Neural cell (in vitro differentiated cells): Measurements from ENCODE around the gene SPTB. TPM values are rescaled to one million over a fixed set of nuclear protein-coding genes. Genes with fewer than 3 reads are reported as not detected.
A peak's percentile ranks its signal among the peaks of the same experiment; 100 is the strongest.

Experiments
- H2AFZ ChIP-seq: fragments of 200-600, 300-800 bp; sonication (generic), shearing (Covaris generic); 2 replicates; pipeline ENCODE4 v1.6.0; 2014; ENCODE audit warnings: low read depth, mild to moderate bottlenecking, antibody characterized with exemption, low read length, moderate library complexity
- H3F3A ChIP-seq: fragments of 200-600 bp; shearing (Covaris generic); 2 replicates; pipeline ENCODE4 v1.6.1; 2016; ENCODE audit warnings: mild to moderate bottlenecking, moderate library complexity, mixed read lengths, antibody characterized with exemption, low read length; ENCODE audit not compliant: insufficient read depth, poor library complexity, severe bottlenecking
- H3K27ac ChIP-seq: fragments of 200-600, 300-800 bp; sonication (generic), shearing (Covaris generic); 2 replicates; pipeline ENCODE4 v1.5.1; 2014; ENCODE audit warnings: mild to moderate bottlenecking, low read length, moderate library complexity
- H3K27me3 ChIP-seq: fragments of 300-800, 200-600 bp; sonication (generic), shearing (Covaris generic); 2 replicates; pipeline ENCODE4 v1.6.0; 2014; ENCODE audit warnings: mild to moderate bottlenecking, low read depth, low read length, moderate library complexity; ENCODE audit not compliant: insufficient read depth
- H3K36me3 ChIP-seq: fragments of 300-800, 200-600 bp; sonication (generic), shearing (Covaris generic); 2 replicates; pipeline ENCODE4 v1.5.1; 2014; ENCODE audit warnings: mild to moderate bottlenecking, antibody characterized with exemption, low read length, moderate library complexity; ENCODE audit not compliant: insufficient read depth
- H3K4me2 ChIP-seq: fragments of 300-800, 200-600 bp; sonication (generic), shearing (Covaris generic); 2 replicates; pipeline ENCODE4 v1.6.0; 2014; ENCODE audit warnings: mild to moderate bottlenecking, low read length
- H3K4me3 ChIP-seq: fragments of 300-800, 200-600 bp; sonication (generic), shearing (Covaris generic); 2 replicates; pipeline ENCODE4 v1.5.1; 2014; ENCODE audit warnings: mild to moderate bottlenecking, low read length, moderate library complexity
- H3K79me2 ChIP-seq: fragments of 200-600 bp; shearing (Covaris generic); replicated peaks from 2 replicates; pipeline ENCODE4 v1.6.0; 2014; ENCODE audit warnings: mild to moderate bottlenecking, low read length, moderate library complexity; ENCODE audit not compliant: insufficient read depth
- H3K9ac ChIP-seq: fragments of 300-800, 200-600 bp; sonication (generic), shearing (Covaris generic); 2 replicates; pipeline ENCODE4 v1.6.1; 2016; ENCODE audit warnings: mild to moderate bottlenecking, low read length, mixed read lengths
- H3K9me2 ChIP-seq: fragments of 200-600 bp; shearing (Covaris generic); 2 replicates; pipeline ENCODE4 v1.6.1; 2016; ENCODE audit warnings: mild to moderate bottlenecking, low read length, mixed read lengths; ENCODE audit not compliant: insufficient read depth
- H3K9me3 ChIP-seq: fragments of 200-600, 300-800 bp; sonication (generic), shearing (Covaris generic); 2 replicates; pipeline ENCODE4 v1.6.1; 2016; ENCODE audit warnings: mild to moderate bottlenecking, mixed run types, low read length, moderate library complexity, mixed read lengths
- H4K20me1 ChIP-seq: fragments of 200-600 bp; shearing (Covaris generic); 2 replicates; pipeline ENCODE4 v1.6.1; 2016; ENCODE audit warnings: mild to moderate bottlenecking, mixed run types; ENCODE audit not compliant: insufficient read depth
- EP300 ChIP-seq: fragments of 450-650 bp; conservative IDR thresholded peaks from 2 replicates; pipeline ENCODE4 v1.6.1; 2014; ENCODE audit warnings: antibody characterized with exemption, mild to moderate bottlenecking, moderate library complexity; ENCODE audit not compliant: poor library complexity, severe bottlenecking
- EZH2 ChIP-seq: fragments of 200-600, 300-800 bp; shearing (Covaris generic), sonication (generic); IDR thresholded peaks from 2 replicates; pipeline ENCODE4 v1.6.1; 2014; ENCODE audit warnings: antibody characterized with exemption, low read length, borderline replicate concordance, mild to moderate bottlenecking; ENCODE audit not compliant: insufficient read depth, poor library complexity, severe bottlenecking
- MXI1 ChIP-seq: fragments of 450-650 bp; conservative IDR thresholded peaks from 2 replicates; pipeline ENCODE4 v1.6.1; 2014; ENCODE audit warnings: antibody characterized with exemption, mild to moderate bottlenecking; ENCODE audit not compliant: poor library complexity, severe bottlenecking
- POLR2AphosphoS5 ChIP-seq: IDR thresholded peaks from 2 replicates; pipeline ENCODE4 v1.6.1; 2012
- RAD21 ChIP-seq: fragments of 450-650 bp; conservative IDR thresholded peaks from 2 replicates; pipeline ENCODE4 v1.6.1; 2014; ENCODE audit warnings: antibody characterized with exemption, mild to moderate bottlenecking, moderate library complexity
- SMC3 ChIP-seq: fragments of 450-650 bp; conservative IDR thresholded peaks from 2 replicates; pipeline ENCODE4 v1.6.1; 2014; ENCODE audit warnings: antibody characterized with exemption, mild to moderate bottlenecking, moderate library complexity; ENCODE audit not compliant: poor library complexity
- TAF1 ChIP-seq: IDR thresholded peaks from 2 replicates; pipeline ENCODE4 v1.6.1; 2012; ENCODE audit warnings: low read depth
- polyA plus RNA-seq: library from polyadenylated mRNA; depleted of rRNA; stranded (reverse); fragments of >200 nt; gene quantifications from 2 replicates; pipeline ENCODE4 v1.2.3, GENCODE V29; 2014
- TF ChIP-seq, protein P1 (sequence below): fragments of 450-650 bp; IDR thresholded peaks from 2 replicates; pipeline ENCODE4 v1.5.1; 2014; ENCODE audit warnings: antibody characterized with exemption, mild to moderate bottlenecking, moderate library complexity; ENCODE audit not compliant: poor library complexity, severe bottlenecking
- TF ChIP-seq, protein P2 (sequence below): IDR thresholded peaks from 2 replicates; pipeline ENCODE4 v1.6.1; 2012; ENCODE audit warnings: borderline replicate concordance

SPTB gene
- polyA plus RNA-seq, 1 donor from 2014 or later: 1.9 TPM

DNA sequence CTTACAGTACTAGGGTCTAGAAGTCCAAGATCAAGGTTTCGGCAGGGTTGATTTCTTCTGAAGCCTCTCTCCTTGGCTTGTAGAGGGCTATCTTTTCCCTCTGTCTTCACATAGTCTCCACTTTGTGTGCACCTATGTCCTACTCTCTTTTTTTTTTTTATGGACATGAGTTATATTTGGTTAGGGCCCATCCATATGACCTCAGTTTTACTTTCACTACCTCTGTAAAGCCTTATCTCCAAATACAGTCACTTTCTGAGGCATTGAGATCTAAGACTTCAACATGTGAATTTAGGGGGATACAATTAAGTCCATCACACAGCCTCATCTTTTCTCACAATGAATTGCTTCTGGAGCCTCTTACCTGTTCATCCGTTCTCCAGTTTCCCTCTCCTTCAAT lies 5.9 kb upstream of the SPTB start:
- Histone ChIP-seq H3K9ac (no peak overlapping the region), H2AFZ (no peak overlapping the region), H3K27ac (no peak overlapping the region), H3K36me3 (no peaks in the 10 kb centered on the region), H3K9me3 (no peaks in the 10 kb centered on the region), H3K4me2 (no peak overlapping the region), H3K4me3 (no peak overlapping the region), H3K9me2 (no peaks in the 10 kb centered on the region), H4K20me1 (no peaks in the 10 kb centered on the region), H3K79me2 (no peaks in the 10 kb centered on the region), H3K27me3 (peaks cover 34% of the 10 kb centered on the region), H3F3A (no peaks in the 10 kb centered on the region)
- TF ChIP-seq EP300: no peak
- TF ChIP-seq TAF1: no peak
- TF ChIP-seq POLR2AphosphoS5: no peak
- TF ChIP-seq, protein P1, sequence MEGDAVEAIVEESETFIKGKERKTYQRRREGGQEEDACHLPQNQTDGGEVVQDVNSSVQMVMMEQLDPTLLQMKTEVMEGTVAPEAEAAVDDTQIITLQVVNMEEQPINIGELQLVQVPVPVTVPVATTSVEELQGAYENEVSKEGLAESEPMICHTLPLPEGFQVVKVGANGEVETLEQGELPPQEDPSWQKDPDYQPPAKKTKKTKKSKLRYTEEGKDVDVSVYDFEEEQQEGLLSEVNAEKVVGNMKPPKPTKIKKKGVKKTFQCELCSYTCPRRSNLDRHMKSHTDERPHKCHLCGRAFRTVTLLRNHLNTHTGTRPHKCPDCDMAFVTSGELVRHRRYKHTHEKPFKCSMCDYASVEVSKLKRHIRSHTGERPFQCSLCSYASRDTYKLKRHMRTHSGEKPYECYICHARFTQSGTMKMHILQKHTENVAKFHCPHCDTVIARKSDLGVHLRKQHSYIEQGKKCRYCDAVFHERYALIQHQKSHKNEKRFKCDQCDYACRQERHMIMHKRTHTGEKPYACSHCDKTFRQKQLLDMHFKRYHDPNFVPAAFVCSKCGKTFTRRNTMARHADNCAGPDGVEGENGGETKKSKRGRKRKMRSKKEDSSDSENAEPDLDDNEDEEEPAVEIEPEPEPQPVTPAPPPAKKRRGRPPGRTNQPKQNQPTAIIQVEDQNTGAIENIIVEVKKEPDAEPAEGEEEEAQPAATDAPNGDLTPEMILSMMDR: no peak
- TF ChIP-seq MXI1: no peak
- TF ChIP-seq EZH2: no peak
- TF ChIP-seq, protein P2, sequence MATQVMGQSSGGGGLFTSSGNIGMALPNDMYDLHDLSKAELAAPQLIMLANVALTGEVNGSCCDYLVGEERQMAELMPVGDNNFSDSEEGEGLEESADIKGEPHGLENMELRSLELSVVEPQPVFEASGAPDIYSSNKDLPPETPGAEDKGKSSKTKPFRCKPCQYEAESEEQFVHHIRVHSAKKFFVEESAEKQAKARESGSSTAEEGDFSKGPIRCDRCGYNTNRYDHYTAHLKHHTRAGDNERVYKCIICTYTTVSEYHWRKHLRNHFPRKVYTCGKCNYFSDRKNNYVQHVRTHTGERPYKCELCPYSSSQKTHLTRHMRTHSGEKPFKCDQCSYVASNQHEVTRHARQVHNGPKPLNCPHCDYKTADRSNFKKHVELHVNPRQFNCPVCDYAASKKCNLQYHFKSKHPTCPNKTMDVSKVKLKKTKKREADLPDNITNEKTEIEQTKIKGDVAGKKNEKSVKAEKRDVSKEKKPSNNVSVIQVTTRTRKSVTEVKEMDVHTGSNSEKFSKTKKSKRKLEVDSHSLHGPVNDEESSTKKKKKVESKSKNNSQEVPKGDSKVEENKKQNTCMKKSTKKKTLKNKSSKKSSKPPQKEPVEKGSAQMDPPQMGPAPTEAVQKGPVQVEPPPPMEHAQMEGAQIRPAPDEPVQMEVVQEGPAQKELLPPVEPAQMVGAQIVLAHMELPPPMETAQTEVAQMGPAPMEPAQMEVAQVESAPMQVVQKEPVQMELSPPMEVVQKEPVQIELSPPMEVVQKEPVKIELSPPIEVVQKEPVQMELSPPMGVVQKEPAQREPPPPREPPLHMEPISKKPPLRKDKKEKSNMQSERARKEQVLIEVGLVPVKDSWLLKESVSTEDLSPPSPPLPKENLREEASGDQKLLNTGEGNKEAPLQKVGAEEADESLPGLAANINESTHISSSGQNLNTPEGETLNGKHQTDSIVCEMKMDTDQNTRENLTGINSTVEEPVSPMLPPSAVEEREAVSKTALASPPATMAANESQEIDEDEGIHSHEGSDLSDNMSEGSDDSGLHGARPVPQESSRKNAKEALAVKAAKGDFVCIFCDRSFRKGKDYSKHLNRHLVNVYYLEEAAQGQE: no peak
- no peak for TF ChIP-seq SMC3
- no peak for TF ChIP-seq RAD21

DNA sequence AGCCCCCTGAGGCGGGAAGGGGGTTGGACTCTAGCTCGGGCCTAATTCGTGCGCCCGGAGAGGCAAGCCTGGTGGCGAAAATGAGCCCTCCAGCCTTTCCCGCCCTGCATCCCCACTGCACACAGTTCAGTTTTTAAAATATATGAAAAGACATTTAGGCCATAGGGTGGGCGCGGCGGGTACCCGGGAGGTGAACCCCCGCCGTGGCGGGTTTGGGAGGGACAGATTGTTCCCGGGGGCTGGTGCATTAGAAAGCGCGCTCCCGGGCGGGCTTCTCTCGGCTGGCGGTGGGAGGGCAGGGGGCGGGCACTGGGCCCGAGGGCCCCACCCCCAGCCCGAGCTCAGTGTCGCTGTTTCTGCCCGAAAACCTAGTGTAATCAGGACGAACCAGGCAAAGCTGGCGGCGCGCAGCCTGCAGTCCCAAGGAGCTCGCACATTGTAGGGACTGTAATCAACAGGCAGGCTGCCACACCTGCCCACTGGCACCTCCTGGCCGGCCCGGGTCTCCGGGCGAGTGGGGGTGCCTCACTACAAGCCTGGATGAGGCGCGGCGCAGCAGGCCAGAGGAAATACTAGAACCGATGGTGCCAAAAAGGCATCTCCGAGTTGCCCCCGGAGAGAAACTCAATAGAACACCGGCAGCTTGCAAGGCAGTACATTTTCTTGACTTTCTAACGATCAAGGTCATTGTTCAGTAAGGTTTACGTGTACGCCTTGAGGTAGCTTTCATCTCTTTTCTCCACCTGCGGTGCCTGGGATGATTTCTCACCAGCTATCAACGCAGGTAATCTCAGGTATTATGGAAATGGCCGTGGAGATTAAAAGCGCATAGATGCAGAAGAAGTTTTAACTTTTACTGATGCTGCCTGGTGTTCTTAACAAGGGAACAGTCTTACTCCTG lies 764 bp upstream of the SPTB start:
- no peak overlapping the region for H3K27ac ChIP-seq
- no peaks in the 10 kb centered on the region for H3K36me3 ChIP-seq
- peak overlapping the region; percentile 40 for H2AFZ ChIP-seq
- peak overlapping the region; percentile 64 for H3K9ac ChIP-seq
- no peaks in the 10 kb centered on the region for H3K9me3 ChIP-seq
- H3K4me2 ChIP-seq: peak overlapping the region; percentile 86
- H3K9me2 ChIP-seq: no peaks in the 10 kb centered on the region
- TF ChIP-seq TAF1: no peak
- peak; percentile 22 for TF ChIP-seq MXI1
- peak; percentile 11 for TF ChIP-seq RAD21
- no peaks in the 10 kb centered on the region for H3F3A ChIP-seq
- H3K27me3 ChIP-seq: peaks cover 77% of the 10 kb centered on the region
- peak overlapping the region; percentile 82 for H3K4me3 ChIP-seq
- no peaks in the 10 kb centered on the region for H3K79me2 ChIP-seq
- no peaks in the 10 kb centered on the region for H4K20me1 ChIP-seq
